PC-3 (cell line): ENCODE results near the gene HNF4A. TPM values are rescaled to one million over a fixed set of nuclear protein-coding genes. Genes with fewer than 3 reads are reported as not detected.

Experiments
- ATAC-seq: fragments of 200-7000 bp; cut with Tn5 transposase; 2 replicates; pipeline ENCODE4 v1.9.1; 2020; ENCODE audit warnings: mild to moderate bottlenecking, moderate library complexity
- BruUV-seq: library from RNA; stranded (reverse); fragments of 400-500 nt; replicated peaks from 2 replicates; lab custom pipeline; 2021; lab: Mats Ljungman, UMichigan
- CTCF ChIA-PET: fragments of 300-600 bp; sonication (Branson Sonifier 250); formaldehyde crosslinking; loops from one replicate; lab custom pipeline; 2022; ENCODE audit warnings: antibody characterized with exemption; lab: Charles Lee
- POLR2A ChIA-PET: fragments of 300-600 bp; sonication (Branson Sonifier 250); formaldehyde crosslinking; loops from one replicate; lab custom pipeline; 2022; ENCODE audit warnings: antibody characterized with exemption; ENCODE audit not compliant: unreplicated experiment; lab: Charles Lee
- DNase-seq: peaks from one replicate; pipeline ENCODE4 v3.0.0-alpha.2; 2015
- H2AFZ ChIP-seq: fragments of 300-600 bp; sonication (generic); 2 replicates; pipeline ENCODE4 v1.6.0; 2016; ENCODE audit warnings: antibody characterized with exemption, low read length
- H3F3A ChIP-seq: fragments of 300-600 bp; sonication (generic); one replicate; pipeline ENCODE4 v1.6.0; 2017; ENCODE audit warnings: antibody characterized with exemption, low read length, control low read depth, mild to moderate bottlenecking; ENCODE audit not compliant: unreplicated experiment
- H3K27ac ChIP-seq: fragments of 300-600 bp; sonication (generic); 2 replicates; pipeline ENCODE4 v1.5.1; 2016; ENCODE audit warnings: mild to moderate bottlenecking, low read length
- H3K27me3 ChIP-seq: fragments of 300-600 bp; sonication (generic); 2 replicates; pipeline ENCODE4 v1.6.1; 2016; ENCODE audit warnings: low read length, mixed read lengths
- H3K36me3 ChIP-seq: fragments of 300-600 bp; sonication (generic); 2 replicates; pipeline ENCODE4 v1.6.1; 2016; ENCODE audit warnings: low read depth, mixed run types, low read length, mixed read lengths
- H3K4me1 ChIP-seq: fragments of 300-600 bp; sonication (generic); 2 replicates; pipeline ENCODE4 v1.5.1; 2016; ENCODE audit warnings: low read length; ENCODE audit not compliant: insufficient read depth
- H3K4me2 ChIP-seq: fragments of 300-600 bp; sonication (generic); 2 replicates; pipeline ENCODE4 v1.6.0; 2016; ENCODE audit warnings: low read length
- H3K4me3 ChIP-seq: fragments of 300-600 bp; sonication (generic); 2 replicates; pipeline ENCODE4 v1.5.1; 2016; ENCODE audit warnings: mild to moderate bottlenecking, low read length, mixed read lengths
- H3K79me2 ChIP-seq: fragments of 300-600 bp; sonication (generic); 2 replicates; pipeline ENCODE4 v1.6.1; 2017; ENCODE audit warnings: low read length, mixed read lengths
- H3K9ac ChIP-seq: fragments of 300-600 bp; sonication (generic); 2 replicates; pipeline ENCODE4 v1.6.0; 2016; ENCODE audit warnings: mild to moderate bottlenecking, low read length
- H3K9me2 ChIP-seq: fragments of 300-600 bp; sonication (generic); replicated peaks from 2 replicates; pipeline ENCODE4 v1.6.1; 2016; ENCODE audit warnings: mixed run types, low read length, mixed read lengths
- H3K9me3 ChIP-seq: fragments of 300-600 bp; sonication (generic); 2 replicates; pipeline ENCODE4 v1.6.1; 2016; ENCODE audit warnings: low read length, mixed read lengths
- H4K20me1 ChIP-seq: fragments of 300-600 bp; sonication (generic); 2 replicates; pipeline ENCODE4 v1.6.1; 2016; ENCODE audit warnings: low read length, mixed read lengths
- CTCF ChIP-seq: fragments of 300-600 bp; sonication (generic); conservative IDR thresholded peaks from 2 replicates; pipeline ENCODE4 v1.5.1; 2017; ENCODE audit warnings: antibody characterized with exemption, low read depth, mild to moderate bottlenecking, low read length
- EZH2 ChIP-seq: fragments of 300-600 bp; sonication (generic); IDR thresholded peaks from one replicate; pipeline ENCODE4 v1.6.1; 2017; ENCODE audit warnings: antibody characterized with exemption, mild to moderate bottlenecking, low read length; ENCODE audit not compliant: unreplicated experiment
- EZH2phosphoT487 ChIP-seq: fragments of 300-600 bp; sonication (generic); IDR thresholded peaks from 2 replicates; pipeline ENCODE4 v1.6.1; 2018; ENCODE audit warnings: mild to moderate bottlenecking, antibody characterized with exemption, low read length, borderline replicate concordance
- intact Hi-C: fragments of 100-400 bp; cut with micrococcal nuclease; formaldehyde crosslinking; loops from 2 replicates; pipeline ENCODE4 v1.9.0; 2023
- total RNA-seq: library from RNA; depleted of rRNA; stranded (reverse); fragments of >200 nt; gene quantifications from 2 replicates; pipeline ENCODE4 v1.2.3, GENCODE V29; 2014

Gene HNF4A
- total RNA-seq, 1 experiment from 2014 or later: not detected

GRCh38 chr20:44430270-44431065 lies 75.0 kb downstream of the HNF4A start:
- no peaks in the 10 kb centered on the region for H3K9me2 ChIP-seq
- no peak overlapping the region for H3K27ac ChIP-seq
- no peak overlapping the region for H2AFZ ChIP-seq
- ChIA-PET POLR2A (no interaction called here), CTCF (no interaction called here)
- intact Hi-C loops: no loop called here
- peaks cover 9% of the 10 kb centered on the region; the same call in 1 of the 2 replicates for H3K27me3 ChIP-seq
- no peaks in the 10 kb centered on the region for H3K36me3 ChIP-seq
- no peaks in the 10 kb centered on the region for H4K20me1 ChIP-seq
- no peak overlapping the region for H3K4me3 ChIP-seq
- H3K4me2 ChIP-seq: no peak overlapping the region
- no peak for ATAC-seq
- no peak for TF ChIP-seq CTCF
- TF ChIP-seq EZH2: no peak
- no peak for TF ChIP-seq EZH2phosphoT487
- no TSS peak for BruUV-seq
- no peaks in the 10 kb centered on the region for H3K9me3 ChIP-seq
- no peaks in the 10 kb centered on the region for H3K79me2 ChIP-seq
- no peak for DNase-seq
- no peaks in the 10 kb centered on the region for H3F3A ChIP-seq
- no peak overlapping the region for H3K9ac ChIP-seq
- no peaks in the 10 kb centered on the region for H3K4me1 ChIP-seq

GRCh38 chr20:44431118-44431501 lies 75.6 kb downstream of the HNF4A start:
- intact Hi-C loops: no loop called here
- no peak for TF ChIP-seq CTCF
- no peak for TF ChIP-seq EZH2phosphoT487
- TF ChIP-seq EZH2: no peak
- Histone ChIP-seq H3F3A (no peaks in the 10 kb centered on the region), H4K20me1 (no peaks in the 10 kb centered on the region), H3K9ac (no peak overlapping the region), H3K9me3 (no peaks in the 10 kb centered on the region), H2AFZ (no peak overlapping the region), H3K4me2 (no peak overlapping the region), H3K4me3 (no peak overlapping the region), H3K9me2 (no peaks in the 10 kb centered on the region), H3K79me2 (no peaks in the 10 kb centered on the region), H3K27ac (no peak overlapping the region), H3K4me1 (no peaks in the 10 kb centered on the region), H3K36me3 (no peaks in the 10 kb centered on the region), H3K27me3 (peaks cover 9% of the 10 kb centered on the region; the same call in 1 of the 2 replicates)
- POLR2A ChIA-PET: no interaction called here
- CTCF ChIA-PET: no interaction called here
- DNase-seq: no peak
- no TSS peak for BruUV-seq
- no peak for ATAC-seq
